HG02943 (cell line): ENCODE data around the gene GNB1.

Source experiments
- ATAC-seq: cut with Tn5 transposase; IDR thresholded peaks from one replicate; pipeline ENCODE4 v1.9.1; 2021; ENCODE audit warnings: mild to moderate bottlenecking, low read depth, moderate library complexity; ENCODE audit not compliant: unreplicated experiment

The GNB1 gene

DNA sequence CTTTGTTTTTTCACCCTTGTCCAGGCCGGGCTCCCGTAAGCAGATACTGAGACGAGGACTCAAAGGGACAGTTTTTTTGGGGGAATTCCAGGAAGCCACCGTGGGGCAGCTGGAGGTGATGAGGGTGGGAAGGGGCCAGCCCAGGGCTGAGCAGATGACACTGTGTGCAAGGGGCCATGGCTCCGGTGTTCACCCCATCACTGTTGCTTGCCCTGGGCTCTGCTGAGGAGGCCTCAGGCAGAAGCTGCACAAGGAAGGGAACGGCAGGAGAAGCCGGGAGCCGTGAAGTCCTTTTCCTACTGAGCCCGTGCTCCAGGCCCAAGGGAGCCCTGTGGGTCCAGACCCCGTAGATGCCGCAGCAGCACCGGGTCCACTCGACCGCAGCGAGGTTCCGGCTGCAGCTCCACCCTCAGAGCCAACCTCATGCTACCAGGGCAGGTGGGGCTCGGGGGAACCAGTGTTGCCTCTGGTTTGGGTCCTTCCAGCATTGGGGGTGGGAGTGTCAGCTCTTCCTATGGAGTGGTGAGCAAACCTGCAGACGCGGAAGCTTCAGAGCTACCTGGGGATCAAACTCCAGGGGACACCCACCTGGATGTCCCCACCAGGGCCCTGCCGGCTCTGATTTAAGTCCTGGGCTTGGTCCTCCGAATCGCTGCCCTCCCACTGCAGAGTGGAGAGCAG, 19.9 kb upstream of the GNB1 start:
- ATAC-seq, result no peak

DNA sequence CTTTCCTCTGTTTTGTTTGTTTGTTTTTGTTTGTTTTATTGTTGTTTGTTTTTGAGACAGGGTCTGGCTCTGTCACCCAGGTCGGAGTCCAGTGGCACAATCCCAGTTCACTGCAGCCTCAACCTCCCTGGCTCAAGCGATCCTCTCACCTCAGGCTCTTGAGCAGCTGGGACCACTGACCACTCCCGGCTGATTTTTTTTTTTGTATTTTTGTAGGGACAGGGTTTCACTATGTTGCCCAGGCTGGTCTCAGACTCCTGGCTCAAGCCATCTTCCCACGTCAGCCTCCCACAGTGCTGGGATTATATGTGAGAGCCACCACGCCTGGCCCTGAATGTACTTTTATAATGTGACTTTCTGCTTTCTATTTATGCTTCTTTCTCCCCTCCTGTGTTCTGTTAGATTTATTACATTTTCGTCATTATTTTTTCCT, 19.2 kb upstream of the GNB1 start:
- ATAC-seq, result no peak

DNA sequence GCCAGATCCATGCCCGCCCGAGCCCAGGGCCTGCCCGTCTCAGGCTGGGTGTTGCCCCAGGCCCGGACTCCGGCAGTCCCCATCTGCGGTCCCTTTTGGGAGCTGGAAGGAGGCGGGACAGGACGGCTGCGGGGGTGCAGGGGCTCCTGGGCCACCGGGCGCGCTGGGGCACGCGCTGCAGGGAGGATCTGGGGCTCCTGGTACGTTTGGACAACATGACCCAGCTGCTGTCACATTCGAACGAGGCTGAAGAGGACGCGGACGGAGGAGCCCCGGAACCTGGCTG, 17.6 kb upstream of the GNB1 start:
- no peak for ATAC-seq

DNA sequence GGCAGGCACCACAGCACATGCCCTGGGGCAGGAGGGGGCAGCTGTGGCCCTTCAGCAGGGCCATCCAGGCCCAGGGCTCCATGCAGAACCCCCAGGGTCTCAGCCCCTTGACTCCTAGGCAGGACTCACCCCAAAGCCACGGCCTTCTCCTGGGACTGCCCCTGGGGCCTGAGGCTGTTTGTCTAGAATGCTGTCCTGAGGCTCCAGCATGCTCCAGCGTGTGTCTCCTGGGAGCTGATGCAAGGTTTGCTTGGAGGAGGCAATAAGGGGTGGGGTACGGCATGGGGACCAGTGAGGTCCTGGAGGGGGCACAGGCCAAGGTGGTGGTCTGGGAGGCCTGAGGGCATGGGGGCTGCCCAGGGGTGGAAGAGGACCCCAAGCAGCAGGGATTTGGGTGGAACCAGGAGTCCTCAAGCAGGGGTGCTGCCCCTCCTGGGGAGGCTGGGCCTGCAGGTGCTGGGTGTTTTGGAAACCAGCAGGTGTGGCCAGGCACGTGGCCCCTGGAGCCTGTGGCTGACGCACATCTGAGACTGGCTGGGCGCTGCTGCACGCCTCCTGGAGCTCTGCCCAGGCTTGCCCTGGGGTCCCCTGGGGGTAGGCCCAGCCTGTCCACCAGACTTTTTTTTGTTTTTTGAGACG, 16.3 kb upstream of the GNB1 start:
- no peak for ATAC-seq

DNA sequence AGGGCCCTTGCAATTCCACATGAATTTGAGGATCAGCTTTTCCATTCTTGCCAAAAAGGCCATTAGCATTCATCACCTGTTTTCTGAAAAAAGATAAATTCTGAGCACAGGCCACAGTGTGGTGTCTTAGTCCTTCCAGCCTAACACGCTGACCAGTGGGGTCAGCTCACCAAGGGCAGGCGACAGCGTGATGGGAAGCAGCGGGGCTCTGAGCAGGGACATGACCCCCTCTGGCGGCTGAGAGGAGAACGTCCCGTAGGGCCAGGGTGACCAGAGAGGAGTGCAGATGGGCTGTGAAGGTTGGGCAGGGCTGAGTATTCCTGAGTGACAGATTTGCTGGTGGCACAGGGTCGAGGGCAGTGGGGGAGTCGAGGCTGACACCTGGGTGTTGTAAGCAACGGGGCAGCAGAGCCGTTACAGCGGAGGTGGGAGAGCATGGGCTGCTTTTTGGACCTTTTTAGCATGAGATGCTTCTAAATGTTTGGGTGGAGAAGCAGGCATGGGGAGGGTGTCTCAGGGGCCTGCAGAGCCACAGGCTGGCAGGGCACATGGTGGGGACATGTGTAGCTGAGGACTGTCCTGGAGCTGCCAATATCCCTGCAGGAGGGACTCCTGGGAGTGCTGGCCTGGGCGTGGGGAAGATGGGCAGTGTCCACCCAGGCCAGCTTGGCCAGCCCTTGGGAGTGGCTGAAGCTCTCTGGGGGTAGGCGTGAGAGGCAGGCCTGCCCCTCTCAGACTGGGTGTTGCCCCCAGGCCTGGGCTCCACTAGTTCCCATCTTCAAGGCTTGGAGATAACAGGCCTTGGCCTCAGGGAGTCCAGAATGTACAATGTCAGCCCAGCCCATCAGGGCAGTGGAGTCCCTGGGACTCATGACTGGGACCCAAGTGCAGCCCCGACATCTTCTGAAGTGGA, 15.6 kb upstream of the GNB1 start:
- ATAC-seq, result no peak

DNA sequence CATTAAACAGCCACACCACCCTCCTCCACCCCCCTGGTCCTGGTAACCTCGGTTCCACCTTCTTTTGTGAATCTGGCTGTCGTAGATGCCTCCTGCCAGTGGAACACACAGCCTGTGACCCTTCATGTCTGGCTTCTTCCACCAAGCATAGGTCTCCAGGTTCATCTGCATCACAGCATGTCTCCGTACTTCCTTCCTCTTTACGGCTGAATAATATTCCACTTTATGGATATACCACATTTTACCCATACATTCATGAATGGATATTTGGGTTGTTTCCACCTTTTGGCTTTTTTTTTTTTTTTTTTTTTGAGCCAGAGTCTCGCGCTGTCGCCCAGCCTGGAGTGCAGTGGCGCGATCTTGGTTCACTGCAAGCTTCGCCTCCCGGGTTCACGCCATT, 12.3 kb upstream of the GNB1 start:
- no peak for ATAC-seq

DNA sequence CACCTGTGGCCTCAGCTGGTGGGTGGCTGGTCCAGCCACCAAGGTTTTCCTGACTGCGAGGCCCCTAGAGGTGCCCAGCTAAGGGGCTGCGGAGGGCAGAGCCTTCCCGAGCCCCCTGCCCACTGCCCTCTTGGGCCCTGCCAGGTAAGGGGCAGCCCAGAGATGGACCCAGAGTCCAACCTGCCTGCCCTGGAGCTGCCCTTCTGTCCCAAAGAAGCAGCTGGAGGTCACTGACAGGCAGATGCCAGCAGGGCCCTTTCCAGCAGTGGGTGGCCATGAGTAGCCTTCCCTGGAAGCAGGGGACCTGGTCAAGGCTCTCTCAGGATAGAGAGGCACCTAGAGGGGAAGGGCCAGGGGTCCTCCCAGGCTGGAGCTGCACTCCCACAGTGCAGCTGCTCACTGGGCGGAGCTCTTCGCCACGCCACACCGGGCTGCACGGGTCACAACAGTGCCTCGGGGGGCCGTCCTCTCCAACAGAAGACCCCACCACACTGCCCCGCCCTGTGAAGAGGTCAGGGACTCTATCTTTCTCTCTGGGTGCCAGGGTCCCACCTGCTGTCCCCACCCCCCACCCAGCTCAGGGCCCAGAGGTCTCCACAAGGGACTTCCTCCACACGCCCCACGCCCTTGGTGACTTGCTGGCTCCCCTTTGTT, 10.9 kb upstream of the GNB1 start:
- no peak for ATAC-seq

DNA sequence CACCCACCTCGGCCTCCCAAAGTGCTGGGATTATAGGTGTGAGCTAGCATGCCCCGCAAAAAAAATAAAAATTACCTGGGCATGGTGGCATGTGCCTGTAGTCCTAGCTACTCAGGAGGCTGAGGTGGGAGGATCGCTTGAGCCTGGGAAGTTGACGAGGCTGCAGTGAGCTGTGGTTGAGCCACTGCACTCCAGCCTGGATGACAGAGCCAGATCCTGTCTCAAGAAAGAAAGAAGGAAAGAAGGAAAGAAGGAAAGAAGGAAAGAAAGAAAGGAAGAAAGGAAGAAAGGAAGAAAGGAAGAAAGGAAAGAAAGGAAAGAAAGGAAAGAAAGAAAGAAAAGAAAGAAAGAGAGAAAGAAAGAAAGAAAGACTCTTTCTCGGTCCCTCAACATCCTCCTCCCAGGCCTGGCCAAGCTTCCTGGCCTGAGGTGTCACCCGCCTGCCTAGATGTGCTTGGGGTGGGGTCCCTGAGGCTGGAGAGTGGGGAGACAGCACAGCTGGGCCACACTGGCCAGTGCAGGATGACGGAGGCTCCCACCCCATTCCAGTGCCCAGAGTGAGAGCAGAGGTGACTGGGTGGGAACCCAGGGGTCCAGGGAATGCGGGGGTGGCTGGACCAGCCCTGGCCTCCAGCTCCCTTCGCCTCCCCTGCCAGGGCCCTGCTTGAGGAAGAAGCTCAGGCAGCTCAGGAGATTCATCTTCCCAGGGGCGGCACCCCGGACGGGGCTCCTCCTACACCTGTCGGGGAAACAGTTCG, 10.2 kb upstream of the GNB1 start:
- no peak for ATAC-seq

DNA sequence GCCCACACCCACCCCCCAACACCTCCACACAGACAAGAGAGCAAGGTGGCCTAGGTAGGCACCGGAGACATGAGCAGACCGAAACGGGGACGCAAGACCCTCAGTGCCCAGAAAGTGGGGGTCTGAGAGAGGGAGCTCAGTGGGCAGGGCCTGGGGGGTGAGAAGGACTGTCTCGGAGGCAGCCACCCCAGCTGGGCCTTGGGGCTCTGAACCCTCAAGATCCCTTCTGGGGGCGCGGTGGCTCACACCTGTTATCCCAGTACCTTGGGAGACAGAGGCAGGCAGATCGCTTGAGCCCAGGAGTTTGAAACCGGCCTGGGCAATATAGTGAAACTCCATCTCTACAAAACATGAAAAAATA, 9.1 kb upstream of the GNB1 start:
- no peak for ATAC-seq

DNA sequence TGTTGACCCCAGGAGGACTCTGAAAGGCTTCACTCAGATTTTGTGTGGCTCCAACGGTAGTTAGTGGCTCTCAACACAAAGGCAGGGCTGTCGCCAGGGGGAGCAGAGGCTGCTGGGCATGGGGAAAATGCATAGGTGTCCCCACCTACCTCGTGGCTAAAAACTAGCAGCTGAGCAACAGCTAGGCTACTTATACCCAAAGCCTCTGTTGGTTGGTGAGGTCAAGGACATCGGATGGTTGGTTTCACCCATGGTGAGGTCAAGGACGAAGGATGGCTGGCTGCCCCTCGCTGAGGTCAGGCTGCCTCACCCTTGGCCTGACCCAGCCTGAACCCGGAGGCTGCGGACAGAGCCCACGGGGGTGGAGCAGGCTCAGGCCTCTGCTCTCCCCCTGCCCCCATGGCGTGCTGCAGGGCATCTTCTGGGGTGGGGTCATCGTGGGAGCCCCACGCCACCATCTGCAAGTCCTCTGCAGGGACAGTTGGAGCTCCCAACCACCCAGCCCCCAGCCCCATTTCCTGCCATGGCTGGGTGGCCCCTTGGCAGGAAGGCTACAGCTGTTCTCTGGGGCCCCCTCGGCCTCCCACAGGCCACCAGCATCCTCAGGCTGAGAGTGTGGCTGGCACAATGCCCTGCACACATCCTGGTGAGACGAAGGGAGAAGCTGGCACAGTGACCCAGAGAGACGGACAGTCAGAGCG, 8.5 kb upstream of the GNB1 start:
- no peak for ATAC-seq

DNA sequence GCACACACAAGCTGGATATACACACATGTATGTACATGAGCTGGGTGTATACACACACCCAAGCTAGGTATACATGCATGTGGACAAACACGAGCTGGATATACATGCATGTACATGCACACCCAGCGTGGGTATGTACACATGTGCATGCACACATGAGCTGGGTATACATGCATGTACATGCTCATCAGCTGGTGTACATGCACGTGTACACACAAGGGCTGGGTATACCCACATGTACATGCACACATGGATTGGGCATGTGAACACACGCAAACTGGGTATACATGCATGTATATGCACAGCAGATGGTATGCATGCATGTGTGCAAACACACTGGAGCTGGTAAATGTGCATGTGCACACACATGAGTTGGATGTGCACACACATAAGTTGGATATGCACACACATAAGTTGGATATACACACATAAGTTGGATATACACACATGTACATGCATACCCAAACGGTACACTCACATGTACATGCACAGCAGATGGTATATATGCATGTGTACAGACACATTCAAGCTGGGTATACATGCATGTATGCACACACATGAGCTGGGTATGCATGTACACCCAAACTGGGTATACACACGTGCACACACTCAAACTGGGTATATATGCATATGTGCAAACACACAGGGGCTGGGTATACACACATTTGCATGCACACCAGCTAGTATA, 7.5 kb upstream of the GNB1 start:
- no peak for ATAC-seq

DNA sequence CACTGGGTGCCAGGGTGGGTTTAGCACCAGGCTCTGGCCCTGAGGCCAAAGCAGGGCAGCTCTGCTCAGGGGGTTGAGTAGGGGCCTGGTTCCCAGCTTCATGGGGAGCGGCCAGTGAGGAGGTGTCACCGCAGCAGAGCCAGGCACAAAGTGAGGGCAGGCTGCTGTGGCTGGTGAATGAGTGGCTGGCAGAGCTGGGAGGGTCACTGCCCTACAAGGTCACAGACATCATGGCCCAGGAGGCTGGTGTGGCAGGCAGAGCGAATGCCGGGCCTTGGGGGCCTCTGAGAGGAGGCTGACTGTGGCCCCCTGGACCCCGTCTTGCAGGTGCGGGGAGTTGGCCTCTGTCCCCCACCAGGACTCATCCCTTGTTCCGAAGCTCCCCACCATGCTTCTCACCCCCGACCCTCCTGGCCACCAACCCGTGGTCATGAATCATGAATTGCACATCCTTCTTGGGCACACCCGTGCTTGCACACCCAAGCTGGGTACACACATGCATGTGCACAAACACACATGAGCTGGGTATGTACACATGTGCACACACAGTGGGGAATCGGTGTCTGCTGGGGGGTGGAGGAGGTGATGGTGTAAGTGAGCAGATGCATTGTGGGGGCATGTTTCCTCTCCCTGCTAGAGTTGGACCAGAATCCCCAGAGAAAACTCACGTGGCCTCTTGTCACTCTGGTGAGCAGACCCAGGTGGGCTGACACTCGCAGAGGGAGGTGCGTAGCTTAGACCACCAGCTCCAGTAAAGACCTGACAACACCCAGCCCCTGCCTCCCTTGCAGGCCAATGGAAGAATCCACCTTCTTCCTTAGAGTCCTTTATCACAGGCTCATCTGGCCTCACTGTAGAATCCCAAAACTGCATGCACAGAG, 4.8 kb upstream of the GNB1 start:
- ATAC-seq, result no peak

DNA sequence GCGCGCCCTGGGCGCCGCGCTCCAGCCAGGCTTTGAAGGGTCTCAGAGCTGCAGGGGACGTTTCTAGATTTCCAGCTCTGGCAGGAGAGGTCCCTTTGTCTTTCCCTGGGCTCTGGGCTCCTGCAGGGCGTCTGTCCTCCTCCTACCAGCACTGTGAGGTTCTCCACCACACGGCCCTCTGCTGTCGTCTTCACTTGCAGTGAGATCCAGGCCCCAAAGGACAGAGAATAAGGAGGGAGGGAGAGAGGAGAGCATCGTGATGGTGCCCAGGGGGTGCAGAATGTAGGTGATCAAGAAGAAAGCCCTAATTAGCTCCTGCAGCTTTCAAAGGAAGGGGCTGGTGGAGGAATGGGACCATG, 4.2 kb upstream of the GNB1 start:
- no peak for ATAC-seq

DNA sequence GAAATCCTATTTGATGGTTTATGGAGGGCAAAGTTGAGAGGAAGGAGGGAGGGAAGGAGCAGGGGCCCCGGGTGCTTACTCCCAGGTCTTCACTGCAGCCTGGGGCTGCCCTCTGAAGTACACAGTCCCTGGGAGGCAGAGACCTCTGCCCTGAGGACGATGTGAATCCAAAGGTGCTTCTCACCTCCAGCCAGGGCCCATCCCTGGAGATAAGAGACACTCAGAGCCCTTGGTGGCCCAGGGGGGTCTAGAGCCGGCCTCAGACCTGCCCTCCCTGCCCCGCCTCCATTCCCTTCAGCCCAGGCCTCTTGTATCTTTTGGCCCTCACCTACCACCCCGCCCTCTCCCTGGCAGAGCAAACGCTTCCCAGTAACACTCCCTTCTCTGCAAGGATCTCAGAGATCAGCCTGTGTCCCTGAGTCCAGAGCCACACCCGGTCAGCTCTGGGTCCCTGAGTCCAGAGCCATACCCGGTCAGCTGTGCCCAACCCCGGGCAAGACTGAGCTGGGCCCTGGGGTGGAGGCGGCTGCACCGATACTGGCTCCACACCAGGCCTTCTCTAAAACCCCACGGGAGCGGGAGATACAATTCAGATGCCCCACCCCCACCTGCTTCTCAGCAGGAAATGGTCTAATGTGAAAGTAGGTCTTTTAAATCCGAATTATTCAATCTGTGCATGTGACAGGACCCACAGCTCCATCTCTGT, 3.6 kb upstream of the GNB1 start:
- no peak for ATAC-seq

DNA sequence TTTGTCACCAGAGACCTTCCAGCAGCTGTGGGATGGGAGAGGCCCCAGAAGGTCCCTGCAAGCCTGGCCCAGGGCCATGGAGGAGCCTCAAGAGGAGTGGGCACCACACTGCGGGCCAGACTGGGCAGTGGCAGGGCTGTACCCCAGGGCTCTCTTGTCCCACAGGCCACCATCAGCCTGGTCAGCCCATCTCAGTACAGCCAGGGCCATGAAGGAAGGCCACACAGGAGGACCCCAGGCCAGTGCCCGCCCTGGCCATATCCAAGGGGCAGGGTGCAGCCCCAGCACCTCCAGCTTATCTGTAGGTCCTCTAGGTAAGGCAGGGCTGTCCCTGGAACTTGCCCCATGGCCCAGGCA, 3.1 kb upstream of the GNB1 start:
- ATAC-seq, result no peak

DNA sequence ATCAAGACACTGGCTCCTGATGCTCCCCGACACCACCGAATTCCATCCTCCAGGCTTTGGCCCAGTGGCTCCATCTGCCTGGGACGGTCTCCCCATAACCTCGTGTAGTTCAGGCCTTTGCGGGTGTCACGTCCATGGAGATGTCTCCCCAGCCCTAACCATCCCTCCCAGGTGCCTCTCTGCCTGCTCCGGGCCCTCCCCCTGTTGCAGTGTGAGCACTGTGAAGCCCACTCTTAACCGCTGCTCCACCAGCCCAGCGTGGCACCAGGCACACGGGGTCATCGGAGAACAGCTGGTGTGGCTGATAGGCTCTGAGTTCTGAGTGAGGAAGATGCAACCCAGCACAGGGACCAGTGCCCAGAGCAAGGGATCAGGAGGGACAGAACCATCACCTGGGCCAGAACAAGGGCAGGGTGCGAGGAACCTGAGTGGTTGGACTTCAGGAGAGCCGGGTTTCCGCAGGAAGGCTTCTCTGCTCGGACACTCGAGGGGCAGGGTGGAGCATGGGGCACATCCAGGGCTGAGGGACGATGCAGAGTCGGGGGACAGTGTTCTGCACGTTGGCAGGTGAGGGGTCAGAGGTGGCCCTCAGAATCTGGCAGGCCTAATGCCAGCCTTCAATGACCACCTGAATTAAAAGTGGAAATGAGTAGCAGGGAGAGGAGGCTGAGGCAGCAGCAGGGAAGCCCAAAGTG, 2.6 kb upstream of the GNB1 start:
- ATAC-seq, result no peak

DNA sequence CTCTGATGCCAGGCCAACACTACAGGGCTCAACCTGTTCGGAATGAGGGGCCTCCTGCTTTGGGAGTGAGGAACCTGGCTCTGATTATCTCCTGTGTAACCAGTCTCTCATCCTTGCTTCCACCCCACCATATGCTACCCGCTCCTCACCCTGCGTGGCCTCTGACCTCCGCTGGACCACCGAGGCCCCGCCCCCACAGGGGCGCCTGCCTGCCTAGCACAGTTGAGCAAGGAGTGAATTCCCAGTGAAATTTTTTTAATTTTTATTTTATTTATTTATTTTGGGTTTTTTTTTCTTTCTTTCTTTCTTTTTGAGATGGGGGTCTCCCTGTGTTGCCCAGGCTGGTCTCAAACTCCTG, 1.9 kb upstream of the GNB1 start:
- ATAC-seq, result no peak
